ENCODE data around the gene ABCC1. TPM values are rescaled to one million over a fixed set of nuclear protein-coding genes. Genes with fewer than 3 reads are reported as not detected.

ABCC1 gene
- total and polyA plus RNA-seq, 12 donors, result 12.4 to 38.8 (median 28.0) TPM

DNA sequence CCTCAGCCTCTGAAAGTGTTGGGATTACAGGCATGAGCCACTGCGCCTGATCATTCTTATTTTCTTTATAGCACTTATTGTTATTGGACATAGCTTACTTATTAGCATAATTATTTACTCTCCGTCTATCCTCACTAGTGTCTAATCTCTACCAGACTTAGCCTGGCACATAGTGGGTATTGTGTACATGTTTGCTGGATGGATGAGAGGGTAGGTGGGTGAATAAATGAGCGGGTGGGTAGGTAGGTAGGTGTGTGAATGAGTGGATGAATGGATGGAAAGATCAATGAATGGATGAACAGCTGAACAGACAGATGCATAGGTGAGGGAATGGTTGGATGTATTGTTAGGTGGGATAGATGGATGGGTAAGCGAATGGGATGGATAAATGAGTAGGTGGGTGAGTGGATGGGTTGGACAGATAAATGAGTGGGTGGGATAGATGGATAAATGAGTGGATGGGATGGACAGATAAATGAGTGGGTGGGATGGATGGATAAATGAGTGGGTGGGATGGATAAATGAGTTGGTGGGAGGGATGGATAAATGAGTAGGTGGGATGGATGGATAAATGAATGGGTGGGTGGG, 222.0 kb downstream of the ABCC1 start:
- H3K9me3 ChIP-seq (replicated peaks in 1 of 3), result no peaks in the 10 kb centered on the region
- H3K4me1 ChIP-seq (replicated peaks in 1 of 2), result no peaks in the 10 kb centered on the region
- intact Hi-C loops (cut with DNase I), result no loop called here
- no peaks in the 10 kb centered on the region for H3K36me3 ChIP-seq (replicated peaks in 1 of 2)
- H3K4me3 ChIP-seq, result no peak overlapping the region
- TF ChIP-seq POLR2A (IDR thresholded peaks at IDR 0.05), result no peak
- TF ChIP-seq, protein P1, sequence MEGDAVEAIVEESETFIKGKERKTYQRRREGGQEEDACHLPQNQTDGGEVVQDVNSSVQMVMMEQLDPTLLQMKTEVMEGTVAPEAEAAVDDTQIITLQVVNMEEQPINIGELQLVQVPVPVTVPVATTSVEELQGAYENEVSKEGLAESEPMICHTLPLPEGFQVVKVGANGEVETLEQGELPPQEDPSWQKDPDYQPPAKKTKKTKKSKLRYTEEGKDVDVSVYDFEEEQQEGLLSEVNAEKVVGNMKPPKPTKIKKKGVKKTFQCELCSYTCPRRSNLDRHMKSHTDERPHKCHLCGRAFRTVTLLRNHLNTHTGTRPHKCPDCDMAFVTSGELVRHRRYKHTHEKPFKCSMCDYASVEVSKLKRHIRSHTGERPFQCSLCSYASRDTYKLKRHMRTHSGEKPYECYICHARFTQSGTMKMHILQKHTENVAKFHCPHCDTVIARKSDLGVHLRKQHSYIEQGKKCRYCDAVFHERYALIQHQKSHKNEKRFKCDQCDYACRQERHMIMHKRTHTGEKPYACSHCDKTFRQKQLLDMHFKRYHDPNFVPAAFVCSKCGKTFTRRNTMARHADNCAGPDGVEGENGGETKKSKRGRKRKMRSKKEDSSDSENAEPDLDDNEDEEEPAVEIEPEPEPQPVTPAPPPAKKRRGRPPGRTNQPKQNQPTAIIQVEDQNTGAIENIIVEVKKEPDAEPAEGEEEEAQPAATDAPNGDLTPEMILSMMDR (IDR thresholded peaks at IDR 0.05), result no peak
- WGBS, 4 donors, result 87 to 94% (median 90%) methylated on average over 4 of the region's 4 CpGs
- DNase-seq, result no peak
- no peaks in the 10 kb centered on the region for H3K27me3 ChIP-seq
- no peak overlapping the region for H3K27ac ChIP-seq

DNA sequence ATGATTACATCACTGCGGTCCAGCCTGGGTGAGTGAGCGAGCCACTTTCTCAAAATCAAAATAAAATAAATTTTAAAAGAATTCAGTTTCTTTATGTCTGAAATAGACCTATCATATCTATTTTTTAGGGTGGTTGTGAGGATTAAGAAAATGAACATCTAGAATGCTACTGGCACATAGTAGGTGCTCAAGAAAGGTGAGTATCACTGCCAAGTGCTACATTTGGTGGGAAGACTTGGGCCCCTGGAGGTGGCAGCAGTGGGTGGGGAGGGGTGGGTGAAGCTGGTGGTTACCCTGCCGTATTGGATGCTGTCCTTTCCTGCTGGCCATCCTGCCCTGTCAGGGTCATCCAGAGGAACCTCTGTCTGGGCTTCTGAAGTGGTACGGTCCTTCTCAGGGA, 223.6 kb downstream of the ABCC1 start:
- Histone ChIP-seq H3K27ac (no peak overlapping the region), H3K9me3 (replicated peaks in 1 of 3) (no peaks in the 10 kb centered on the region), H3K36me3 (replicated peaks in 1 of 2) (no peaks in the 10 kb centered on the region), H3K4me1 (replicated peaks in 1 of 2) (no peaks in the 10 kb centered on the region), H3K27me3 (no peaks in the 10 kb centered on the region), H3K4me3 (no peak overlapping the region)
- DNase-seq, result no peak
- no peak for TF ChIP-seq POLR2A (IDR thresholded peaks at IDR 0.05)
- TF ChIP-seq, protein P1 (IDR thresholded peaks at IDR 0.05), result no peak
- WGBS, 4 donors, result 78 to 92% (median 88%) methylated on average over 3 to 4 of the region's 4 CpGs
- intact Hi-C loops (cut with DNase I), result no loop called here

DNA sequence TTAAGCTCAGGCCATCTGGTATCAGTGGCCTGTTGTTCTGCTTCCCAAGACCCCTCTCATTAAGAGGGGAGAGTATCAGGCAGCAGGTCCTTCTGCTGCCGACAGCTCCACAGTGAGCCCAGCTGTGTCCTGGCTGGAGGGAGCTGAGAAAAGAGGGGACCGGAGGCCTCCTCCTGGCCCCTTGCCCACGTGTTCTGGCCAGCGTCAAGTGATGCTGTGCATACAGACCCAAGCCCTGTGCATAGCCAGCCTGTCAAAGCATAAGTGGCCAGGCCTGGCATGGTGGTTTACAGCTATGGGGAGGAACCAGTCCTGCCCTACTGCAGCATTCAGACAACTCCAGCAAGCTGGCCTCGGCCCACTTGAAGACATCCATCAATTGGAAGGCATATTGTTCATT, 225.9 kb downstream of the ABCC1 start:
- WGBS, 4 donors, result 71 to 100% (median 78%) methylated on average over 1 to 5 of the region's 5 CpGs
- Histone ChIP-seq H3K4me1 (replicated peaks in 1 of 2) (no peaks in the 10 kb centered on the region), H3K4me3 (no peak overlapping the region), H3K27me3 (no peaks in the 10 kb centered on the region), H3K36me3 (replicated peaks in 1 of 2) (no peaks in the 10 kb centered on the region), H3K27ac (no peak overlapping the region), H3K9me3 (replicated peaks in 1 of 3) (no peaks in the 10 kb centered on the region)
- TF ChIP-seq, protein P1 (IDR thresholded peaks at IDR 0.05), result no peak
- no peak for TF ChIP-seq POLR2A (IDR thresholded peaks at IDR 0.05)
- intact Hi-C loops (cut with DNase I), result no loop called here
- no peak for DNase-seq

DNA sequence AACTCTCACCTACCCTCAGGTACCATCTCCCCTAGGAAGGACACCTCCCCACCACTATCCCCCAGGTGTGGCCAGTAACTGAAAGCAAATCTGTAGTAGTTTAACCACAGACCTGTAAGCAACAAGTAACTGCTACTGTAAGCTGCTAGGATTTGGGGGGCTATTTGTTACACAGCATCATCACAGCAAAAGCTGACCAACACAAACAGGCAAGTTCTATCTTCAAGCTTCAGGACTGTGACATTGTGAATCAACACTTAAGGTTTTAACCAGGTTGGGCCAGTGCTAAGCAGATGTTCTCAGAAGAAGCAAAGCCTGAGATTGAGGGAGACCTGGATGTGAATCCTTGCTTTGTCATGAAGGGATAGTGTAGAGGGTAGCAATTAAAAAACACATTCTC, 226.9 kb downstream of the ABCC1 start:
- Histone ChIP-seq H3K9me3 (replicated peaks in 1 of 3) (no peaks in the 10 kb centered on the region), H3K27me3 (no peaks in the 10 kb centered on the region), H3K27ac (no peak overlapping the region), H3K36me3 (replicated peaks in 1 of 2) (no peaks in the 10 kb centered on the region), H3K4me1 (replicated peaks in 1 of 2) (no peaks in the 10 kb centered on the region), H3K4me3 (no peak overlapping the region)
- no peak for DNase-seq
- intact Hi-C loops (cut with DNase I), result no loop called here
- TF ChIP-seq, protein P1 (IDR thresholded peaks at IDR 0.05), result no peak
- TF ChIP-seq POLR2A (IDR thresholded peaks at IDR 0.05), result no peak

Data from adrenal gland (tissue), 12 donors.